Measurements from ENCODE around the gene PRELID2.

DNA sequence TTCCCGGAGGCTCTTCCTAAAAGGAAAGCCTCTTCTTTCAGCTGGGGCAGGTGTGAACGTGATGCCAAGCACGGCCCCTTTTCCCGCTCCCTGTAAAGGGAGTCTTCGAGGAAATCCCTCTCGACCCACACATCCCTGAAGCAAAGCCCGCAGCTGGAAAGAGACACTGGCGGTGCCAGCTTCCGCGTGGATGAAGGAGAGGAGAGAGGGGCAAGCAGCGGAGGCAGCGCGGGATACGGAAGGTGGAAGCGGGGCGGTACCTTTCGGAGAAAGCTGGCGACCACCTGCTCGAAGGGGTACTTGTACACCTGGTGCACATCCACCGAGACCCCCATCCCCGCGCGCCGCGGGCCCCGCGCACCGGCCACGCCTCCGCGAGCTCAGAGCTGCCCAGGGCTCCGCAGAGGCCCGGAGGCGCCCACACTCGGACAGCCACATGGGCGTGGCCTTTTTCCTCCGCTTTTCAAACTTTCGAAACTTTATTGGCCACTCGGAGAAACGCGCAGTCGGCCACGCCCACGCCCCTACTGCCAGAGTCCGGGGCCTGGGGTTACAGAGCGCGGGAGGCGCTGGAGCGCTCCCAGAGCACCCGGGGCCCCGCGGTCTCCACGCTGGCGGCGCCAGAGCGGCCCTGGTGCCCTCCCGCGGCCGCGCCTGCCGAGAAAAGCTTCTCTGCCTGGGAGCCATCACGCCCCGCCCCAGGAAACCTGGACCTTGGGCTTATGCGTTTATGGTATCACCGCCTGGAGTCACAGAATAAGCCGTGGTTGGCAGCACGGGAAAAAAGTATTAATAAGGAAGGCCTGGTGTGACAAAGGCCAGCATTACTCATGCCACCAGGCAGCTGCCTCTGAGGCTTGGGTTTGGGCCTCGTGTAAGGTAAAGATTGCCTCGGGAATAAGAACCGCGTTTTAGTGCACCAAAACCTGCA lies at the start of gene PRELID2:
- TF ChIP-seq, protein P1, sequence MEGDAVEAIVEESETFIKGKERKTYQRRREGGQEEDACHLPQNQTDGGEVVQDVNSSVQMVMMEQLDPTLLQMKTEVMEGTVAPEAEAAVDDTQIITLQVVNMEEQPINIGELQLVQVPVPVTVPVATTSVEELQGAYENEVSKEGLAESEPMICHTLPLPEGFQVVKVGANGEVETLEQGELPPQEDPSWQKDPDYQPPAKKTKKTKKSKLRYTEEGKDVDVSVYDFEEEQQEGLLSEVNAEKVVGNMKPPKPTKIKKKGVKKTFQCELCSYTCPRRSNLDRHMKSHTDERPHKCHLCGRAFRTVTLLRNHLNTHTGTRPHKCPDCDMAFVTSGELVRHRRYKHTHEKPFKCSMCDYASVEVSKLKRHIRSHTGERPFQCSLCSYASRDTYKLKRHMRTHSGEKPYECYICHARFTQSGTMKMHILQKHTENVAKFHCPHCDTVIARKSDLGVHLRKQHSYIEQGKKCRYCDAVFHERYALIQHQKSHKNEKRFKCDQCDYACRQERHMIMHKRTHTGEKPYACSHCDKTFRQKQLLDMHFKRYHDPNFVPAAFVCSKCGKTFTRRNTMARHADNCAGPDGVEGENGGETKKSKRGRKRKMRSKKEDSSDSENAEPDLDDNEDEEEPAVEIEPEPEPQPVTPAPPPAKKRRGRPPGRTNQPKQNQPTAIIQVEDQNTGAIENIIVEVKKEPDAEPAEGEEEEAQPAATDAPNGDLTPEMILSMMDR (IDR thresholded peaks at IDR 0.05; ENCODE audit: poor library complexity) = peak; percentile 13
- TF ChIP-seq EZH2 (IDR thresholded peaks at IDR 0.05; ENCODE audit: borderline replicate concordance) (no peak), EZH2phosphoT487 (IDR thresholded peaks at IDR 0.05; ENCODE audit: low read depth, severe bottlenecking, unreplicated experiment) (no peak)

All from hepatocyte (in vitro differentiated cells).